ENCODE data around the gene NTN4.
A peak's percentile ranks its signal among the peaks of the same experiment; 100 is the strongest.

- TF ChIP-seq CTCF (IDR thresholded peaks at IDR 0.05) = no peak
- TF ChIP-seq POLR2A (IDR thresholded peaks at IDR 0.05) = peak in 1 of 2 donors; percentile 39
Observed at GRCh38 chr12:95790033-95790916, at the start of gene NTN4.
